ENCODE results near the gene FSTL4. TPM values are rescaled to one million over a fixed set of nuclear protein-coding genes. Genes with fewer than 3 reads are reported as not detected.

Gene FSTL4
- total RNA-seq, 1 donor from 2014 or later: 0.07 TPM

GRCh38 chr5:133336121-133336968 lies 276.0 kb downstream of the FSTL4 start:
- Mint-ChIP-seq H3K4me3 (ENCODE audit: unreplicated experiment) (no peak overlapping the region), H3K36me3 (ENCODE audit: low read depth) (no peaks in the 10 kb centered on the region), H3K27ac (ENCODE audit: unreplicated experiment) (no peak overlapping the region), H3K9me3 (ENCODE audit: low read depth) (no peaks in the 10 kb centered on the region), H3K4me1 (ENCODE audit: low read depth) (no peaks in the 10 kb centered on the region), H3K27me3 (ENCODE audit: low read depth) (peaks cover 12% of the 10 kb centered on the region)
- no peak for TF ChIP-seq CTCF (IDR thresholded peaks at IDR 0.05)
- no peak for DNase-seq (ENCODE audit: low spot score)

- Mint-ChIP-seq H3K36me3 (ENCODE audit: low read depth) (no peaks in the 10 kb centered on the region), H3K4me1 (ENCODE audit: low read depth) (no peaks in the 10 kb centered on the region)
These were observed 277.3 kb downstream of the FSTL4 start for GRCh38 chr5:133334796-133335639.

GRCh38 chr5:133333326-133334150 lies 278.8 kb downstream of the FSTL4 start:
- Mint-ChIP-seq H3K4me3 (ENCODE audit: unreplicated experiment) (no peak overlapping the region), H3K36me3 (ENCODE audit: low read depth) (no peaks in the 10 kb centered on the region), H3K27me3 (ENCODE audit: low read depth) (peaks cover 16% of the 10 kb centered on the region), H3K9me3 (ENCODE audit: low read depth) (no peaks in the 10 kb centered on the region), H3K4me1 (ENCODE audit: low read depth) (no peaks in the 10 kb centered on the region), H3K27ac (ENCODE audit: unreplicated experiment) (no peak overlapping the region)
- TF ChIP-seq CTCF (IDR thresholded peaks at IDR 0.05): no peak
- DNase-seq (ENCODE audit: low spot score): no peak

More at GRCh38 chr5:133334796-133335639, 277.3 kb downstream of the FSTL4 start:
- DNase-seq (ENCODE audit: low spot score): no peak
- no peak overlapping the region for H3K4me3 Mint-ChIP-seq (ENCODE audit: unreplicated experiment)
- no peaks in the 10 kb centered on the region for H3K9me3 Mint-ChIP-seq (ENCODE audit: low read depth)
- H3K27me3 Mint-ChIP-seq (ENCODE audit: low read depth): peaks cover 14% of the 10 kb centered on the region
- no peak overlapping the region for H3K27ac Mint-ChIP-seq (ENCODE audit: unreplicated experiment)
- no peak for TF ChIP-seq CTCF (IDR thresholded peaks at IDR 0.05)

- Mint-ChIP-seq H3K27me3 (ENCODE audit: low read depth) (peaks cover 19% of the 10 kb centered on the region), H3K4me3 (ENCODE audit: unreplicated experiment) (no peak overlapping the region), H3K27ac (ENCODE audit: unreplicated experiment) (no peak overlapping the region), H3K36me3 (ENCODE audit: low read depth) (no peaks in the 10 kb centered on the region), H3K9me3 (ENCODE audit: low read depth) (no peaks in the 10 kb centered on the region), H3K4me1 (ENCODE audit: low read depth) (no peaks in the 10 kb centered on the region)
- TF ChIP-seq CTCF (IDR thresholded peaks at IDR 0.05): no peak
- DNase-seq (ENCODE audit: low spot score): no peak
These were observed 279.8 kb downstream of the FSTL4 start for GRCh38 chr5:133332439-133333024.
